Activated CD8-positive, alpha-beta T cell treated with anti-CD3 and anti-CD28 coated beads, Interleukin-2, amount 10 ng/mL, durations not matched to agents 7 days and 5 days (primary cell): ENCODE data around the gene RNF150. TPM values are rescaled to one million over a fixed set of nuclear protein-coding genes. Genes with fewer than 3 reads are reported as not detected.

Experiments
- ATAC-seq: fragments of 150-1000 bp; cut with Tn5 transposase; one replicate; pipeline ENCODE4 v1.10.0; 2021; ENCODE audit warnings: moderate library complexity
- CTCF ChIA-PET: fragments of 350-600 bp; sonication (Branson Sonifier 250); formaldehyde crosslinking; loops from one replicate; lab custom pipeline; 2021; ENCODE audit warnings: antibody characterized with exemption; lab: Charles Lee
- POLR2A ChIA-PET: fragments of 350-600 bp; sonication (Branson Sonifier 250); formaldehyde crosslinking; loops from one replicate; lab custom pipeline; 2021; ENCODE audit warnings: antibody characterized with exemption; lab: Charles Lee
- DNase-seq: peaks from one replicate; pipeline ENCODE4 v3.0.0-alpha.2; 2020
- H3K27ac Mint-ChIP-seq: one replicate; pipeline ENCODE4 v1.8.0; 2021; ENCODE audit warnings: mild to moderate bottlenecking, mixed read lengths
- H3K27me3 Mint-ChIP-seq: one replicate; pipeline ENCODE4 v1.8.0; 2021; ENCODE audit warnings: low read depth, mixed read lengths
- H3K36me3 Mint-ChIP-seq: one replicate; pipeline ENCODE4 v1.8.0; 2021; ENCODE audit warnings: low read depth, mixed read lengths
- H3K4me1 Mint-ChIP-seq: one replicate; pipeline ENCODE4 v1.8.0; 2021; ENCODE audit warnings: low read depth, mixed read lengths
- H3K4me3 Mint-ChIP-seq: one replicate; pipeline ENCODE4 v1.8.0; 2021; ENCODE audit warnings: mild to moderate bottlenecking, mixed read lengths
- H3K9me3 Mint-ChIP-seq: one replicate; pipeline ENCODE4 v1.8.0; 2022; ENCODE audit warnings: mixed read lengths; ENCODE audit not compliant: insufficient read depth
- total RNA-seq, 2 experiments: library from RNA; stranded (reverse); gene quantifications; one replicate each; pipeline ENCODE4 v1.2.3, GENCODE V29; 2021

The RNF150 gene
- total RNA-seq, 2 experiments from 2014 or later, result not detected

DNA sequence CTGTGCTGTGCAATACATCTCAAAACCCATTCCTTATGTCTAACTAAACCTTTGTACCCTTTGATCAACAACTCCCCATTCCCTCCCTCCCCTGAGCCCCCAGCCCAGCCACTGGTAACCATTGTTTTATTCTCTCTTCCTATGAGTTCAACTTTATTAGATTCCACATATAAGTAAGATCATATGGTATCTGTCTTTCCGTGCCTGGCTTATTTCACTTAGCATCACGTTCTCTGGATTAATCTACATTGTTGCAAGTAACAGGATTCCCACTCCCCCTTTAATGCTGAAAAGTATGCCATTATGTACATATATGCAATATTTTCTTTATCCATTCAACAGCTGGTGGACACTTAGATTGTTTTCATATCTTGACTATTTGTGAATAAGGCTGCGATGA, 119.4 kb downstream of the RNF150 start:
- H3K36me3 Mint-ChIP-seq, result no peaks in the 10 kb centered on the region
- CTCF ChIA-PET, result no interaction called here
- no peak for ATAC-seq

DNA sequence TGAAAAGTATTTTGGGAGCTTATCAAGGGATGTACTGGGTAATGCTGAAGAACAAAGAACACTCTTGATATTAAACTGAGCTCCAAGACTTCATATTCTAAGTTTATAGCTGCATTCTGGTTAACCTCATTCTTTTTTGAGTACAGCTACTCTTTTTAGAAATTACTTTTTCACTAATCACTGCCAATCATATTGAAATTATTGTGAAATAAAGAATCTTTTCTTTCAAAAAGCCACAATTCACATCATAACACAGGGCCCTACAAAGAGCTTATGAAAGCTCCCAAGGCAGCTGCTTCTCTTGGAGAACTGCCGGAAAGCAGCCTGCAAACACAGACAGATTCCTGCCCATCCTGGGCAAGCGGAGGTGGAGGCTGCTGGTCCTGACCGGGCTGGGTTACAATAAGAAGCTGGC, 121.4 kb downstream of the RNF150 start:
- Mint-ChIP-seq H3K9me3 (no peaks in the 10 kb centered on the region), H3K4me3 (no peak overlapping the region), H3K36me3 (no peaks in the 10 kb centered on the region), H3K27ac (no peak overlapping the region), H3K4me1 (no peaks in the 10 kb centered on the region), H3K27me3 (no peaks in the 10 kb centered on the region)
- CTCF ChIA-PET, result no interaction called here
- ATAC-seq, result no peak
- POLR2A ChIA-PET, result no interaction called here
- DNase-seq, result no peak

More for the DNA sequence above, 119.4 kb downstream of the RNF150 start:
- Mint-ChIP-seq H3K4me3 (no peak overlapping the region), H3K9me3 (no peaks in the 10 kb centered on the region), H3K4me1 (no peaks in the 10 kb centered on the region), H3K27ac (no peak overlapping the region), H3K27me3 (no peaks in the 10 kb centered on the region)
- no peak for DNase-seq
- POLR2A ChIA-PET, result no interaction called here

- Mint-ChIP-seq H3K36me3 (no peaks in the 10 kb centered on the region), H3K4me3 (no peak overlapping the region), H3K27ac (no peak overlapping the region), H3K9me3 (no peaks in the 10 kb centered on the region), H3K4me1 (no peaks in the 10 kb centered on the region), H3K27me3 (no peaks in the 10 kb centered on the region)
- CTCF ChIA-PET, result no interaction called here
- DNase-seq (no peak), ATAC-seq (no peak)
- POLR2A ChIA-PET, result no interaction called here
Measured at GRCh38 chr4:141009931-141010330, 123.3 kb downstream of the RNF150 start.

DNA sequence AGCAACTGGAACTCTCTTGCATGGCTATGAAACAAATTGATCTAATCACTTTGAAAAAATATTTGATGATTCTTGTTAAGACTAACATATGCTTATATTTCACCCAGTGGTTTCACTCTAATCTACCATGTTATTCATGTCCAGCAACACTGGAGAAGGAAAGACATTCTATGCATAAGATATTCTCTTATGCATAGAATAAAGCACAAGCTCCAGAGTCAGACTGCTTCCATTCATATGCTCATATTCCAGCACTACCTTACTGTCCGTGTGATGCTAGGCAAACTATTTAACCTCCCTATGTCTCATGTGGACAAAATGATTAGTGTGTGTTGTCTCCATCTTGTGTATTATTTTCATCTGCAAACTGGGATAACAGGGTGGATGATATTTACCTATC, 124.1 kb downstream of the RNF150 start:
- CTCF ChIA-PET, result no interaction called here
- POLR2A ChIA-PET, result no interaction called here
- Mint-ChIP-seq H3K4me1 (no peaks in the 10 kb centered on the region), H3K9me3 (no peaks in the 10 kb centered on the region), H3K27me3 (no peaks in the 10 kb centered on the region), H3K4me3 (no peak overlapping the region), H3K27ac (no peak overlapping the region), H3K36me3 (no peaks in the 10 kb centered on the region)
- DNase-seq (no peak), ATAC-seq (no peak)

DNA sequence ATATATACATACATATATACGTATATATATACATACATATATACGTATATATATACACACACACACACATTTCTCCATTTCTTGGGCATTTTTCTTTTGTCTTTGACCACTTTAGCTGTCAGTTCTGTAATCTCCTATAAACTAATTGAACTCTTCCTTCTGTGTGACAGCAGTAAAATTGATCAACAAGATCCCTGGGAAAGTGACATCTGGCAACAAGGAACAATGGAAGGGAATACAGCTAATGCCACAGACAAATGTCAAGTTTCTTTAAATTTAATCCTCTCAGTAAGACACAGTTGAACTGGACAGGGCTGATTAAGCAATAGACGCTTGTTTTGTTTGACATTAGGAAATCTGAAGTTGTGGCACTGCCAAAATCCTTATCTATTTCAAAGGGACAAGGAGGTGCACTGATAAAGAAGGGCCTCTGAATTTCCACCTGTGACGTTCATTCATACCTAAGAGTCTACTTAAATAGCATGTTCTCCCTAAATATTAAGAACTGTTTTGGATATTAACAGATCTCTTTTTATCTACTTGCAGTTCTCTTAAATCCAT, 126.9 kb downstream of the RNF150 start:
- H3K4me1 Mint-ChIP-seq, result no peaks in the 10 kb centered on the region
- no peaks in the 10 kb centered on the region for H3K27me3 Mint-ChIP-seq
- ChIA-PET CTCF (no interaction called here), POLR2A (no interaction called here)
- no peak for ATAC-seq
- H3K4me3 Mint-ChIP-seq, result no peak overlapping the region
- no peaks in the 10 kb centered on the region for H3K9me3 Mint-ChIP-seq
- no peak for DNase-seq
- H3K36me3 Mint-ChIP-seq, result no peaks in the 10 kb centered on the region
- no peak overlapping the region for H3K27ac Mint-ChIP-seq

DNA sequence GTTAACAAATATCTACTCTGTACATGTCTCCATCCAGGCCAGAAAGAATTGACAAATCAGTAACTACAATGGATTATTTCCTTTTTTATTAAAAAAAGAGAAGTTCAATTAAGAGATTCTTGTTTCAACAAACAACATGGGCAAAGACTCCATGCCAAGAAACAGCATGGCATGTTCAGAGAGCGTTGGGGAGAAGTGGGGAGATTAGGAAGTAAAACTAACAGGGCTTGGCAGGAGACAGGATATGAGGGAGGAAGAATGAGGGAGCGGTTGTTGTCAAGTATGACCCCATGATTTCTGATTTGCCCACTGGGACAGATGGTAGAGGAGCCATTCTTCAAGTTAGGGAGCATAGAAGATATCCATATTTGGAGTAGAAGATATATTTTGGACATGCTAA, 128.4 kb downstream of the RNF150 start:
- Mint-ChIP-seq H3K9me3 (no peaks in the 10 kb centered on the region), H3K36me3 (no peaks in the 10 kb centered on the region), H3K4me1 (no peaks in the 10 kb centered on the region), H3K4me3 (no peak overlapping the region), H3K27ac (no peak overlapping the region), H3K27me3 (no peaks in the 10 kb centered on the region)
- no peak for DNase-seq
- ChIA-PET CTCF (no interaction called here), POLR2A (no interaction called here)
- no peak for ATAC-seq

DNA sequence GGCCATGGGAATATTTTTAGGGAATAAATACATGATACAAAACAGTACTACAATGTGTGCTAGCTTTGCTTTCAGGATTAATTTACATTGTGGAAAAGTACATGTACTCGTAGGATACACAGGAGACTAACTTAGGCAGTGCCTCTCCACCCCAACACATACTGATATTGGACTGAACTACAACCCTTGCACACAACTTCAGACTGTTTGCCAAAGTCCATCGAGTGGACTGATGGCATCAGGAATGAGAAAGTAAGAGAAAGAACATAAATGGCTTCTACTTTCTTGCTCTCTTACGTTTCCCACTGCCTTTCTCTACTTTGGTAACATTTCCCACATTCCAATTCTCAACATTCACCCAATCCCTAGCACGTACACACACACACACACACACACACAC, 130.1 kb downstream of the RNF150 start:
- no peaks in the 10 kb centered on the region for H3K36me3 Mint-ChIP-seq
- no peaks in the 10 kb centered on the region for H3K4me1 Mint-ChIP-seq
- no peak overlapping the region for H3K4me3 Mint-ChIP-seq
- H3K27ac Mint-ChIP-seq, result no peak overlapping the region
- ChIA-PET CTCF (no interaction called here), POLR2A (no interaction called here)
- no peak for ATAC-seq
- no peaks in the 10 kb centered on the region for H3K27me3 Mint-ChIP-seq
- DNase-seq, result no peak
- no peaks in the 10 kb centered on the region for H3K9me3 Mint-ChIP-seq

- ATAC-seq (no peak), DNase-seq (no peak)
- H3K9me3 Mint-ChIP-seq, result no peaks in the 10 kb centered on the region
- H3K4me1 Mint-ChIP-seq, result no peaks in the 10 kb centered on the region
- no peak overlapping the region for H3K27ac Mint-ChIP-seq
- CTCF ChIA-PET, result no interaction called here
- H3K36me3 Mint-ChIP-seq, result no peaks in the 10 kb centered on the region
- POLR2A ChIA-PET, result no interaction called here
- no peak overlapping the region for H3K4me3 Mint-ChIP-seq
- no peaks in the 10 kb centered on the region for H3K27me3 Mint-ChIP-seq
Measured at GRCh38 chr4:141002323-141002805, 130.9 kb downstream of the RNF150 start.

DNA sequence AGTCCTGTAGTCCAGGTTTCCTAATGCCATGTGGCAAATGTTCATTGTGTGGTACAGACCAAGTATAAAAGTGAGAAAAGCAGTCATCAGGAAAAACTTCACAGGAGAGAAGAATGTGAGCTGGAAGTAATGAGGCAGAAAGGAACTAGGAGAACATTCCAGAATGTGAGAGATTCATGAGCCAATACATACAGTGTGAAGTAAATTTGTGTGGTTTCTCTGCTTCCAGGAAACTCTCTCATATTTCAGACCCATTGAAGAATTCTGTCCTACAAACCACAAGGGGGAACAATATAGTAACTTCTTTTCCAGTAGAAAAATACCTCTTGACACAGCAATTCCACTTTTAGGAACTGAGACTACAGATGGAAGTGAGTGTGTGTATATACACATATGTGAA, 136.5 kb downstream of the RNF150 start:
- ATAC-seq (no peak), DNase-seq (no peak)
- Mint-ChIP-seq H3K9me3 (no peaks in the 10 kb centered on the region), H3K36me3 (no peaks in the 10 kb centered on the region), H3K27me3 (no peaks in the 10 kb centered on the region), H3K4me3 (no peak overlapping the region), H3K27ac (no peak overlapping the region), H3K4me1 (no peaks in the 10 kb centered on the region)
- POLR2A ChIA-PET, result no interaction called here
- CTCF ChIA-PET, result no interaction called here

GRCh38 chr4:140995058-140995457, 138.2 kb downstream of the RNF150 start:
- Mint-ChIP-seq H3K27ac (no peak overlapping the region), H3K4me1 (no peaks in the 10 kb centered on the region), H3K27me3 (no peaks in the 10 kb centered on the region), H3K36me3 (no peaks in the 10 kb centered on the region), H3K9me3 (no peaks in the 10 kb centered on the region), H3K4me3 (no peak overlapping the region)
- ChIA-PET POLR2A (no interaction called here), CTCF (no interaction called here)
- DNase-seq (no peak), ATAC-seq (no peak)

- Mint-ChIP-seq H3K27ac (no peak overlapping the region), H3K27me3 (no peaks in the 10 kb centered on the region), H3K9me3 (no peaks in the 10 kb centered on the region), H3K4me3 (no peak overlapping the region), H3K4me1 (no peaks in the 10 kb centered on the region), H3K36me3 (no peaks in the 10 kb centered on the region)
- ATAC-seq (no peak), DNase-seq (no peak)
- ChIA-PET CTCF (no interaction called here), POLR2A (no interaction called here)
Measured at GRCh38 chr4:140994015-140994414, 139.3 kb downstream of the RNF150 start.

GRCh38 chr4:140993370-140993769, 139.9 kb downstream of the RNF150 start:
- no peak for DNase-seq
- H3K36me3 Mint-ChIP-seq, result no peaks in the 10 kb centered on the region
- ChIA-PET CTCF (no interaction called here), POLR2A (no interaction called here)
- H3K27ac Mint-ChIP-seq, result no peak overlapping the region
- no peak overlapping the region for H3K4me3 Mint-ChIP-seq
- H3K9me3 Mint-ChIP-seq, result no peaks in the 10 kb centered on the region
- no peaks in the 10 kb centered on the region for H3K4me1 Mint-ChIP-seq
- H3K27me3 Mint-ChIP-seq, result no peaks in the 10 kb centered on the region
- ATAC-seq, result no peak

DNA sequence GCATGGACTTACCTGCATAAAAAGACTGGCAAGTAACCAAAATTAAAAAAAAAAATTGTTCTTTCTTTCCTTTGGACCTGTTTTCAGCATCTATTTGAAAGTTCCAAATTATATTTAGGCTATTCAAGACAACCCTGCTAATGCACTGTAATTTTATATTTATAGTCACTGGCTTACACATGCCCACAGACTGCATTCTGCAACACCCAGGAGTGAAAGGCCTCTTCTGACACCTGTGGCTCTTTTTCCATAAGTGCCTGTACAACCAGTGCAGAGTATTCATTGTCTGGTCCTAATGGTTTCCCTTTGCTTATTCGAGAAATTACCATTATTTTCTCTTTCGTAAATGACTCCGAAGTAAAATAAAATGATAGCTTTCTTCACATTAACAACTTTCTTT, 143.3 kb downstream of the RNF150 start:
- H3K36me3 Mint-ChIP-seq, result no peaks in the 10 kb centered on the region
- no peak for DNase-seq
- H3K4me3 Mint-ChIP-seq, result no peak overlapping the region
- ATAC-seq, result no peak
- CTCF ChIA-PET, result no interaction called here
- H3K27me3 Mint-ChIP-seq, result no peaks in the 10 kb centered on the region
- no peak overlapping the region for H3K27ac Mint-ChIP-seq
- no peaks in the 10 kb centered on the region for H3K4me1 Mint-ChIP-seq
- H3K9me3 Mint-ChIP-seq, result no peaks in the 10 kb centered on the region
- POLR2A ChIA-PET, result no interaction called here
